ENCODE measurements around the gene PRELP. TPM values are rescaled to one million over a fixed set of nuclear protein-coding genes. Genes with fewer than 3 reads are reported as not detected.

Gene PRELP
- total RNA-seq, 1 donor from 2014 or later: 0.07 TPM

GRCh38 chr1:203458078-203458477, 17.5 kb upstream of the PRELP start:
- Histone ChIP-seq H3K9me3 (ENCODE audit: insufficient read depth, low read depth, low read length) (no peaks in the 10 kb centered on the region), H3K9ac (ENCODE audit: low read length) (no peak overlapping the region), H4K20me1 (ENCODE audit: insufficient read depth, low read length) (no peaks in the 10 kb centered on the region), H3K4me2 (ENCODE audit: low read length) (no peak overlapping the region), H3K79me2 (ENCODE audit: insufficient read depth, low read length) (no peaks in the 10 kb centered on the region), H3K4me1 (ENCODE audit: insufficient read depth, low read length) (peaks cover 2% of the 10 kb centered on the region), H3K4me3 (ENCODE audit: insufficient read depth, low read depth, low read length) (no peak overlapping the region), H3K27me3 (ENCODE audit: insufficient read depth, low read length) (peaks cover 11% of the 10 kb centered on the region), H3K27ac (ENCODE audit: low read depth, low read length) (no peak overlapping the region), H3K36me3 (ENCODE audit: insufficient read depth, low read length) (no peaks in the 10 kb centered on the region), H2AFZ (ENCODE audit: low read depth, low read length) (no peak overlapping the region)
- Mint-ChIP-seq H3K27ac (ENCODE audit: unreplicated experiment) (no peak overlapping the region), H3K4me1 (ENCODE audit: low read depth, unreplicated experiment) (peaks cover 6% of the 10 kb centered on the region), H3K27me3 (ENCODE audit: low read depth, unreplicated experiment) (peaks cover 2% of the 10 kb centered on the region), H3K9me3 (ENCODE audit: unreplicated experiment) (no peaks in the 10 kb centered on the region), H3K36me3 (ENCODE audit: low read depth, unreplicated experiment) (no peaks in the 10 kb centered on the region), H3K4me3 (ENCODE audit: unreplicated experiment) (no peak overlapping the region)
- no peak for FAIRE-seq
- no peak for TF ChIP-seq EZH2 (IDR thresholded peaks at IDR 0.05; ENCODE audit: insufficient read depth, low read length)
- no peak for TF ChIP-seq CTCF (IDR thresholded peaks at IDR 0.05; ENCODE audit: insufficient read depth, low read depth, low read length)
- DNase-seq (ENCODE audit: low read depth): no peak

DNA sequence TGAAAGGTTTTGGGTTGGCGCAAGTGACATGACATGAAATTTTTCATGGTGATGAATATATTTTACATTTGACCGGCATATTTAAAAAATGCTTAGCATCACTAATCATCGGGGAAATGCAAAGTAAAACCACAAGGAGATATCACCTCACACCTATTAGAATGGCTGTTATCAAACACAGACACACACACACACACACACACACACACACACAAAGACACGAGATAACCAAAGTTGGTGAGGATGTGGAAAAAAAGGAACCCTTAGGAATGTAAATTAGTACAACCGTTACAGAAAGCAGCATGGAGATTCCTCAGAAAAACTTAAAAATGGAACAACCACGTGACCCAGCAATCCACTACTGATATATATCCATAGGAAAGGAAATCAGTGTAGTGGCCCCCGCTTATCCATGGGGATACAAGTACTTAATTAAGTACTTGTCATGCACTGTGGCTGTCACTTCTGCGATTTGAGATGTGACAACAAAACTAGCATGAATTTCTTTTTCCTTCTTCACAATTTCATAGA, 15.9 kb upstream of the PRELP start:
- Histone ChIP-seq H3K4me2 (ENCODE audit: low read length) (no peak overlapping the region), H3K36me3 (ENCODE audit: insufficient read depth, low read length) (no peaks in the 10 kb centered on the region), H3K27ac (ENCODE audit: low read depth, low read length) (no peak overlapping the region), H3K27me3 (ENCODE audit: insufficient read depth, low read length) (peaks cover 5% of the 10 kb centered on the region), H2AFZ (ENCODE audit: low read depth, low read length) (no peak overlapping the region), H3K4me1 (ENCODE audit: insufficient read depth, low read length) (peaks cover 13% of the 10 kb centered on the region), H3K4me3 (ENCODE audit: insufficient read depth, low read depth, low read length) (no peak overlapping the region), H3K9me3 (ENCODE audit: insufficient read depth, low read depth, low read length) (no peaks in the 10 kb centered on the region), H3K9ac (ENCODE audit: low read length) (no peak overlapping the region), H4K20me1 (ENCODE audit: insufficient read depth, low read length) (no peaks in the 10 kb centered on the region), H3K79me2 (ENCODE audit: insufficient read depth, low read length) (no peaks in the 10 kb centered on the region)
- H3K4me3 Mint-ChIP-seq (ENCODE audit: unreplicated experiment): no peak overlapping the region
- peaks cover 6% of the 10 kb centered on the region for H3K27me3 Mint-ChIP-seq (ENCODE audit: low read depth, unreplicated experiment)
- no peaks in the 10 kb centered on the region for H3K36me3 Mint-ChIP-seq (ENCODE audit: low read depth, unreplicated experiment)
- TF ChIP-seq CTCF (IDR thresholded peaks at IDR 0.05; ENCODE audit: insufficient read depth, low read depth, low read length) (no peak), EZH2 (IDR thresholded peaks at IDR 0.05; ENCODE audit: insufficient read depth, low read length) (no peak)
- FAIRE-seq (no peak), DNase-seq (ENCODE audit: low read depth) (no peak)
- no peak overlapping the region for H3K27ac Mint-ChIP-seq (ENCODE audit: unreplicated experiment)
- H3K9me3 Mint-ChIP-seq (ENCODE audit: unreplicated experiment): no peaks in the 10 kb centered on the region
- peaks cover 18% of the 10 kb centered on the region for H3K4me1 Mint-ChIP-seq (ENCODE audit: low read depth, unreplicated experiment)

GRCh38 chr1:203461717-203462116, 13.9 kb upstream of the PRELP start:
- no peak overlapping the region for H3K4me3 Mint-ChIP-seq (ENCODE audit: unreplicated experiment)
- DNase-seq (ENCODE audit: low read depth) (no peak), FAIRE-seq (no peak)
- peaks cover 23% of the 10 kb centered on the region for H3K4me1 Mint-ChIP-seq (ENCODE audit: low read depth, unreplicated experiment)
- no peak overlapping the region for H3K4me3 ChIP-seq (ENCODE audit: insufficient read depth, low read depth, low read length)
- no peak overlapping the region for H3K4me2 ChIP-seq (ENCODE audit: low read length)
- H3K9me3 Mint-ChIP-seq (ENCODE audit: unreplicated experiment): no peaks in the 10 kb centered on the region
- H3K79me2 ChIP-seq (ENCODE audit: insufficient read depth, low read length): no peaks in the 10 kb centered on the region
- no peak overlapping the region for H3K27ac Mint-ChIP-seq (ENCODE audit: unreplicated experiment)
- H3K9me3 ChIP-seq (ENCODE audit: insufficient read depth, low read depth, low read length): no peaks in the 10 kb centered on the region
- no peak overlapping the region for H2AFZ ChIP-seq (ENCODE audit: low read depth, low read length)
- H3K36me3 Mint-ChIP-seq (ENCODE audit: low read depth, unreplicated experiment): no peaks in the 10 kb centered on the region
- H3K4me1 ChIP-seq (ENCODE audit: insufficient read depth, low read length): peaks cover 13% of the 10 kb centered on the region
- H3K27me3 ChIP-seq (ENCODE audit: insufficient read depth, low read length): peaks cover 5% of the 10 kb centered on the region
- H3K27me3 Mint-ChIP-seq (ENCODE audit: low read depth, unreplicated experiment): peaks cover 6% of the 10 kb centered on the region
- no peaks in the 10 kb centered on the region for H3K36me3 ChIP-seq (ENCODE audit: insufficient read depth, low read length)
- no peak for TF ChIP-seq EZH2 (IDR thresholded peaks at IDR 0.05; ENCODE audit: insufficient read depth, low read length)
- TF ChIP-seq CTCF (IDR thresholded peaks at IDR 0.05; ENCODE audit: insufficient read depth, low read depth, low read length): no peak
- H4K20me1 ChIP-seq (ENCODE audit: insufficient read depth, low read length): no peaks in the 10 kb centered on the region
- no peak overlapping the region for H3K9ac ChIP-seq (ENCODE audit: low read length)
- no peak overlapping the region for H3K27ac ChIP-seq (ENCODE audit: low read depth, low read length)

Data from astrocyte (in vitro differentiated cells and primary cell).